Fibroblast of villous mesenchyme (primary cell): ENCODE measurements around the gene FANCC. TPM values are rescaled to one million over a fixed set of nuclear protein-coding genes. Genes with fewer than 3 reads are reported as not detected.

Experiments used
- DNase-seq: peaks from one replicate; pipeline ENCODE4 v3.0.0-alpha.2; 2010; ENCODE audit warnings: low read depth
- H3K4me3 ChIP-seq: 2 replicates; pipeline ENCODE4 v1.5.1; 2011; ENCODE audit warnings: low read depth, mild to moderate bottlenecking, low read length
- CTCF ChIP-seq: IDR thresholded peaks from 2 replicates; pipeline ENCODE4 v1.5.1; 2012; ENCODE audit warnings: low read depth, mild to moderate bottlenecking, low read length; ENCODE audit not compliant: insufficient read depth
- small RNA-seq: library from RNA; depleted of rRNA; stranded (forward); fragments of <200 nt; gene quantifications from one replicate; pipeline ENCODE3, GENCODE V24; 2012
- total RNA-seq: library from RNA; depleted of rRNA; stranded (reverse); fragments of >200 nt; gene quantifications from 2 replicates; pipeline ENCODE4 v1.2.3, GENCODE V29; 2012

The FANCC gene
- total RNA-seq, 1 donor, result 7.8 TPM

GRCh38 chr9:95053611-95054570 is 263.6 kb downstream of the FANCC start:
- DNase-seq, result peak; percentile 49
- no peak for TF ChIP-seq CTCF
- peak overlapping the region; percentile 5 for H3K4me3 ChIP-seq

- DNase-seq, result peak; percentile 59
- H3K4me3 ChIP-seq, result peak overlapping the region; percentile 68
- TF ChIP-seq CTCF, result no peak
Observed at GRCh38 chr9:95049761-95050160, 267.7 kb downstream of the FANCC start.

Small RNA genes lying within 50 kb of the gene (small RNA-seq; reads per million reads assigned to genes)
- 27,290 reads per million, percentile 100 among the genes with 10 or more reads in this experiment for gene MIR23B
- 24,565 reads per million, percentile 100 among the genes with 10 or more reads in this experiment for gene MIR27B
- not detected for gene MIR3074
- not detected for gene MIR6081
- 0.47 reads per million for gene RNA5SP288

Other genes starting within 250 kb of the FANCC start
- 1.7 and 2.9 TPM in 2 replicates for gene PTCH1, start 199.3 kb upstream of the FANCC start, total RNA-seq